BJ (cell line): ENCODE measurements around the gene FNDC5. TPM values are rescaled to one million over a fixed set of nuclear protein-coding genes. Genes with fewer than 3 reads are reported as not detected.
A peak's percentile ranks its signal among the peaks of the same experiment; 100 is the strongest.

Source experiments
- CTCF ChIA-PET: fragments of 350-600 bp; formaldehyde crosslinking; extraction: SDS; loops from one replicate; lab custom pipeline; 2021; ENCODE audit warnings: antibody characterized with exemption, inconsistent platforms; lab: Yijun Ruan, JAX
- POLR2A ChIA-PET: fragments of 300-600 bp; sonication (Branson Sonifier 250); formaldehyde crosslinking; extraction: SDS; loops from one replicate; lab custom pipeline; 2021; ENCODE audit warnings: antibody characterized with exemption; lab: Charles Lee
- DNase-seq: peaks from one replicate; pipeline ENCODE4 v3.0.0-alpha.2; 2011; ENCODE audit warnings: low read depth
- H3K27me3 ChIP-seq: 2 replicates; pipeline ENCODE4 v1.6.0; 2011; ENCODE audit warnings: low read length; ENCODE audit not compliant: control insufficient read depth, insufficient read depth
- H3K36me3 ChIP-seq: 2 replicates; pipeline ENCODE4 v1.5.1; 2011; ENCODE audit warnings: low read length; ENCODE audit not compliant: control insufficient read depth, insufficient read depth
- H3K4me3 ChIP-seq: 2 replicates; pipeline ENCODE4 v1.5.1; 2011; ENCODE audit warnings: low read depth, mild to moderate bottlenecking, control low read depth, low read length
- CTCF ChIP-seq: IDR thresholded peaks from 2 replicates; pipeline ENCODE4 v1.5.1; 2011; ENCODE audit warnings: low read depth, mild to moderate bottlenecking, control low read depth, inconsistent platforms, low read length, moderate library complexity; ENCODE audit not compliant: insufficient read depth
- polyA plus RNA-seq: library from polyadenylated mRNA; depleted of rRNA; stranded (reverse); fragments of >200 nt; gene quantifications from 2 replicates; pipeline ENCODE4 v1.2.3, GENCODE V29; 2011

The FNDC5 gene
- polyA plus RNA-seq, 1 experiment: 1.2 TPM

GRCh38 chr1:32900956-32901822 lies 30.5 kb upstream of the FNDC5 start, which contains the start of gene TMEM54:
TSS of gene TMEM54 (minus strand) at chr1:32901389. CDS start at chr1:32901238, 151 bp downstream.
- Histone ChIP-seq H3K27me3 (no peaks in the 10 kb centered on the region; the same call in 1 of the 2 replicates), H3K4me3 (peak within 1 kb of the TSS; percentile 62), H3K36me3 (no peaks in the 10 kb centered on the region)
- POLR2A ChIA-PET: no interaction called here
- no peak for TF ChIP-seq CTCF
- CTCF ChIA-PET: no interaction called here
- no peak for DNase-seq

- DNase-seq: no peak
- Histone ChIP-seq H3K27me3 (no peaks in the 10 kb centered on the region; the same call in 1 of the 2 replicates), H3K4me3 (peak overlapping the region; percentile 62), H3K36me3 (no peaks in the 10 kb centered on the region; the same call in 1 of the 2 replicates)
- no peak for TF ChIP-seq CTCF
- POLR2A ChIA-PET: no interaction called here
- CTCF ChIA-PET: interaction anchor here (2.1 kb wide), 1 partner anchor 9 kb away, joined by 6 read pairs; no protein-coding TSS in a partner anchor
Observed at GRCh38 chr1:32900371-32900955, 29.8 kb upstream of the FNDC5 start.

GRCh38 chr1:32899586-32900296 lies 29.0 kb upstream of the FNDC5 start:
- CTCF ChIA-PET: interaction anchor here (0.8 to 2.1 kb wide), 4 partner anchors 9 to 187 kb away, joined by 3 to 6 read pairs (median 4); no protein-coding TSS in a partner anchor
- Histone ChIP-seq H3K36me3 (no peaks in the 10 kb centered on the region; the same call in 1 of the 2 replicates), H3K4me3 (no peak overlapping the region), H3K27me3 (no peaks in the 10 kb centered on the region; the same call in 1 of the 2 replicates)
- POLR2A ChIA-PET: no interaction called here
- no peak for TF ChIP-seq CTCF
- DNase-seq: no peak

- Histone ChIP-seq H3K27me3 (no peaks in the 10 kb centered on the region; the same call in 1 of the 2 replicates), H3K4me3 (no peak overlapping the region), H3K36me3 (no peaks in the 10 kb centered on the region; the same call in 1 of the 2 replicates)
- TF ChIP-seq CTCF: no peak
- DNase-seq: no peak
- ChIA-PET POLR2A (no interaction called here), CTCF (interaction anchor here (0.6 to 2.1 kb wide), 5 partner anchors 8 to 187 kb away, joined by 3 to 6 read pairs (median 4); no protein-coding TSS in a partner anchor)
Observed at GRCh38 chr1:32898958-32899357, 28.2 kb upstream of the FNDC5 start.
